Activated CD4-positive, alpha-beta memory T cell treated with anti-CD3 and anti-CD28 coated beads for 36 hours (primary cell): ENCODE data around the gene KCNT2. TPM values are rescaled to one million over a fixed set of nuclear protein-coding genes. Genes with fewer than 3 reads are reported as not detected.

ENCODE experiments used
- CTCF ChIA-PET: fragments of 350-600 bp; sonication (Branson Sonifier 250); formaldehyde crosslinking; loops from one replicate; lab custom pipeline; 2021; ENCODE audit warnings: antibody characterized with exemption, inconsistent platforms; lab: Charles Lee
- POLR2A ChIA-PET: fragments of 350-600 bp; sonication (Branson Sonifier 250); formaldehyde crosslinking; loops from one replicate; lab custom pipeline; 2021; ENCODE audit warnings: antibody characterized with exemption; lab: Charles Lee
- DNase-seq: peaks from one replicate; pipeline ENCODE4 v3.0.0-alpha.2; 2020
- H3K27ac Mint-ChIP-seq: one replicate; pipeline ENCODE4 v1.8.0; 2021; ENCODE audit warnings: mixed read lengths
- H3K27me3 Mint-ChIP-seq: one replicate; pipeline ENCODE4 v1.8.0; 2021; ENCODE audit warnings: mixed read lengths
- H3K36me3 Mint-ChIP-seq: one replicate; pipeline ENCODE4 v1.8.0; 2021; ENCODE audit warnings: mixed read lengths
- H3K4me1 Mint-ChIP-seq: one replicate; pipeline ENCODE4 v1.8.0; 2021; ENCODE audit warnings: low read depth, mixed read lengths
- H3K4me3 Mint-ChIP-seq: one replicate; pipeline ENCODE4 v1.8.0; 2021; ENCODE audit warnings: mild to moderate bottlenecking, mixed read lengths
- H3K9me3 Mint-ChIP-seq: one replicate; pipeline ENCODE4 v1.8.0; 2021; ENCODE audit warnings: mixed read lengths
- intact Hi-C: fragments of 100-400 bp; cut with micrococcal nuclease; formaldehyde crosslinking; loops from one replicate; pipeline ENCODE4 v1.15.1; 2023
- total RNA-seq, 2 experiments: library from RNA; stranded (reverse); gene quantifications; one replicate each; pipeline ENCODE4 v1.2.3, GENCODE V29; 2021

KCNT2 gene
- total RNA-seq, 2 experiments from 2014 or later = not detected

GRCh38 chr1:196317535-196318522, 290.4 kb downstream of the KCNT2 start:
- no peaks in the 10 kb centered on the region for H3K4me1 Mint-ChIP-seq
- H3K4me3 Mint-ChIP-seq = no peak overlapping the region
- intact Hi-C loops = no loop called here
- ChIA-PET CTCF (no interaction called here), POLR2A (no interaction called here)
- H3K27ac Mint-ChIP-seq = no peak overlapping the region
- H3K27me3 Mint-ChIP-seq = no peaks in the 10 kb centered on the region
- no peaks in the 10 kb centered on the region for H3K36me3 Mint-ChIP-seq
- no peak for DNase-seq
- no peaks in the 10 kb centered on the region for H3K9me3 Mint-ChIP-seq

DNA sequence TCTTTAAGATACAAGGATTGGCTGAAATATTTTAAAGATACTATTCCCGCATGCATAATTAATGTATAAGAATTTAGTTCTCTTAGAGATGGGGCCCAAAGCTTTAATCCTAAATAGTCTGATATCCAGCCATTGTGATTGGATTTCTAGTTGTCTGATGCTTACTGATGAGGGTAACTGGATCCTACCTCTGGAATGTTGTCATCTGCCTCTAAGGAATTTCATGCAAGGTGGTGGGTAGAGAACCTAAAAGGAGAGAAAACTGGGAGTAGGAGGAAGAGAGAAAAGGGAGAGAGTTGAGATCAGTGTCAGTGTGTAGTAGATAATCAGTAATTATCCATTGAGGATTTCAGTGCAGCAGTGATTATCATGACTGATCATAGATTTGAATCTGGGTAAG, 295.5 kb downstream of the KCNT2 start:
- Mint-ChIP-seq H3K36me3 (no peaks in the 10 kb centered on the region), H3K4me3 (no peak overlapping the region), H3K27ac (no peak overlapping the region), H3K4me1 (no peaks in the 10 kb centered on the region), H3K27me3 (no peaks in the 10 kb centered on the region), H3K9me3 (no peaks in the 10 kb centered on the region)
- DNase-seq = no peak
- ChIA-PET POLR2A (no interaction called here), CTCF (no interaction called here)
- intact Hi-C loops = no loop called here

DNA sequence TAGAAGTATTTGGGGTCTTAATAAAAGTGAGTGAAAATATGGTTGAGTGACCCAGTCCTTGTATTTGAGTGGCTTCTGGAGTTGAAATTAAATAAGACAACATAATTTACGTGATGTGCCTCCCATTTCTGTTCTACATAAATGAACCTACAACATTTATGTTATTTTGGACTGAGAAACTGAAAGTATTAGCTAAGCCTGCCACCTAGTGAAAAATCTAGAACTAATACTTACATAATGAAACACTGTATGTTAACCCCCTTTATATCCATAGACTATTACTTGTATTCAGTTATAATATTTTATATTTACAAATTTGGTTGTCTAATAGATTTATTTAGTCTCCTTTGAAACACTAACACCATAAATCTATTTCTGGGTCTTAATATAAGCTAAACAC, 298.9 kb downstream of the KCNT2 start:
- H3K4me3 Mint-ChIP-seq = no peak overlapping the region
- H3K36me3 Mint-ChIP-seq = no peaks in the 10 kb centered on the region
- no peaks in the 10 kb centered on the region for H3K27me3 Mint-ChIP-seq
- H3K27ac Mint-ChIP-seq = no peak overlapping the region
- POLR2A ChIA-PET = no interaction called here
- intact Hi-C loops = no loop called here
- no peaks in the 10 kb centered on the region for H3K4me1 Mint-ChIP-seq
- no peaks in the 10 kb centered on the region for H3K9me3 Mint-ChIP-seq
- CTCF ChIA-PET = interaction anchor here (0.8 to 0.9 kb wide), 2 partner anchors 159 to 161 kb away, joined by 3 read pairs; no protein-coding TSS in a partner anchor
- DNase-seq = no peak

DNA sequence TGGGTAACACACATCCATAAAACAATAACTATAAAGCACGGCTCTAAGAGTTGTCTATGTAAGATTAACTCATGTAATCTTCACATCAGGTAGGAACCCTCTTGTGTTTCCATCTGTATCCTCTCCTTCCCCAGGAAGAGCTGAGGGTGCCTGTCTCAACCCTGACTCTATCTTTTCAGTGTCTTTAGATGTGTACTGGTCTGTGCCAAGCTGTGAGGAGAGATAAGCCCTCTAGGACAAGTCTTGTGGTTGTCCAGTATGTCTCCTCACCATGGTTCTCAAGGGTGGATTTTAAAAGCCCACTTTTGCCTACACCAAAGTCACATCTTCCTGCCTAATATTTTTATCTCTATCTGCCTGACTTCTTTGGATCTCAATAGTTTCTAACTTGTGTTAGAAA, 300.1 kb downstream of the KCNT2 start:
- no peaks in the 10 kb centered on the region for H3K4me1 Mint-ChIP-seq
- no peaks in the 10 kb centered on the region for H3K9me3 Mint-ChIP-seq
- no peak for DNase-seq
- H3K4me3 Mint-ChIP-seq = no peak overlapping the region
- ChIA-PET CTCF (no interaction called here), POLR2A (no interaction called here)
- intact Hi-C loops = no loop called here
- H3K27me3 Mint-ChIP-seq = no peaks in the 10 kb centered on the region
- H3K36me3 Mint-ChIP-seq = no peaks in the 10 kb centered on the region
- no peak overlapping the region for H3K27ac Mint-ChIP-seq

DNA sequence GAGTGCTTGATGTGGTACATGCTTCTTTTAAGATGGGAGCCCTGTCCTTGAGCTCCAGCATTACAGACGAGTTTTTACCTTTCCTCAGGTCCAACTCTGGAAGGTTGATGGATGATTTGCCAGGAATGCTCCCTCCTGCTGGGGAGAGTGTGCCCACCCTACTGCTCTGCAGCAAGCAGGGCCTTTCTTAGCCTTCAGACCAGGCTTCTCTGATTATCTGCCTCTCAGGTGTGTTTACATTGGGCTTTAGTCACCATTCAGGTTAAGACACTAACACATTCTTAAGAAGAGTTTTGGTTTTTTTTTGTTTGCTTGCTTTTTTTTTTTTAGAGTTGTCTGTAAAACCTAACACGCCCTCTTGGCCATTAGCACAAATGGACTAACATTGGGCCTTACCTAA, 301.8 kb downstream of the KCNT2 start:
- Mint-ChIP-seq H3K4me3 (no peak overlapping the region), H3K4me1 (no peaks in the 10 kb centered on the region), H3K27ac (no peak overlapping the region), H3K27me3 (no peaks in the 10 kb centered on the region), H3K36me3 (no peaks in the 10 kb centered on the region), H3K9me3 (no peaks in the 10 kb centered on the region)
- POLR2A ChIA-PET = no interaction called here
- CTCF ChIA-PET = no interaction called here
- intact Hi-C loops = no loop called here
- no peak for DNase-seq

DNA sequence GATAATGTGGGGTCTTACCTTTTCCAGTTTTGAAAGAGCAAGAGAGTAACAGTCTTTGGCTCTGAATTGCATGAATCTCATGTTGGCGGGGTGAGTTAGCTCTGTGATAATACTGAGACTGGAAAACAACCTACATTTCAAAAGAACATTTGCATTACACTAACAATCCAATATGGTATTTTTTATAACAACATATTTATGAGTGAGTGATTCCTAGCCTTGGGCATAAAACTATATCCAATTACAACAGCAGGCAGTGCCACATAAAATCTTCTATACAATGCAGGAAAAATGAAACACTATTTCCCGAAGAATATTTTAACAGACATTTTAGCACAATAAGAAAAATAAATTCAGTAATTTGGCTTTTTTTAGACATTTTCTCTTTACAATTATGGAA, 303.0 kb downstream of the KCNT2 start:
- CTCF ChIA-PET = no interaction called here
- DNase-seq = no peak
- Mint-ChIP-seq H3K27me3 (no peaks in the 10 kb centered on the region), H3K9me3 (no peaks in the 10 kb centered on the region), H3K4me3 (no peak overlapping the region), H3K36me3 (no peaks in the 10 kb centered on the region), H3K4me1 (no peaks in the 10 kb centered on the region), H3K27ac (no peak overlapping the region)
- POLR2A ChIA-PET = no interaction called here
- intact Hi-C loops = no loop called here

- CTCF ChIA-PET = no interaction called here
- no peak overlapping the region for H3K27ac Mint-ChIP-seq
Observed at GRCh38 chr1:196302981-196303380, 305.3 kb downstream of the KCNT2 start.

DNA sequence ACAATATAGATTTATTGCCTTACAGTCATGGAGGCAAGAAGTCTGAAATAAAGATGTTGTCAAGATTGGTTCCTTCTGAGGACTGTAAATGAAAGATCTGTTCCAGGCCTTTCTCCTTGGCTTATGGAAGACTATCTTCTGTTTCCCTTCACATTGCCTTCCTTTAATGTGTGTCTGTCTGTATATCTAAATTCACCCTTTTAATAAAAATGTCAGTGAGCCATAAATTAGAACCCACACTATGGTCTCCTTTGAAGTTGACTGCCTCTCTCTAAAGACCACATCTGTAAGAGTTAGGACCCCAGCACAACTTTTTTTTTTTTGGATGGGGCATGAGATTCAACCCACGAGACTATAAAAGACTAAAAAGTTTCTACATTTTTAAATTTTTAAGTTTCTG, 305.8 kb downstream of the KCNT2 start:
- Mint-ChIP-seq H3K4me3 (no peak overlapping the region), H3K9me3 (no peaks in the 10 kb centered on the region), H3K4me1 (no peaks in the 10 kb centered on the region), H3K27me3 (no peaks in the 10 kb centered on the region), H3K36me3 (no peaks in the 10 kb centered on the region), H3K27ac (no peak overlapping the region)
- ChIA-PET POLR2A (no interaction called here), CTCF (no interaction called here)
- intact Hi-C loops = no loop called here
- no peak for DNase-seq

More at GRCh38 chr1:196302981-196303380, 305.3 kb downstream of the KCNT2 start:
- Mint-ChIP-seq H3K27me3 (no peaks in the 10 kb centered on the region), H3K36me3 (no peaks in the 10 kb centered on the region), H3K4me1 (no peaks in the 10 kb centered on the region), H3K4me3 (no peak overlapping the region), H3K9me3 (no peaks in the 10 kb centered on the region)
- POLR2A ChIA-PET = no interaction called here
- intact Hi-C loops = no loop called here
- no peak for DNase-seq

DNA sequence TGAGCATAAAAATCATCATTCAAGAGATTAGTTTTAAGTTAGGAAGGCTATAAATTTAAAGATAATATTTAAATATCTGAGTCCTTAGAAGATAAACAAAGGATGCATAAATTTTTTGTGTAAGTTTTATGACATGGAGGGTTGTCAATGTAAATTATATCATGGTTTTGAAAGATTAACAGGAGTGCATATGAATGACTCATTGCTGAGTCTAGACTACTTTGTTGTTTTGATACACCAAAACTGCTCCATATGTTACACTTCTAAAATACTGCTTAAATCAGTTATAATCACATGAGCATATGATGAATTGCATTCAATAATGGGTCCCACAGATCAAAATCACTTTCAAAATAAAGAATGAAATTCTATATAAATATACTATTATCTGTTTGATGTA, 312.5 kb downstream of the KCNT2 start:
- ChIA-PET CTCF (no interaction called here), POLR2A (no interaction called here)
- H3K4me3 Mint-ChIP-seq = no peak overlapping the region
- H3K9me3 Mint-ChIP-seq = no peaks in the 10 kb centered on the region
- no peak for DNase-seq
- H3K36me3 Mint-ChIP-seq = no peaks in the 10 kb centered on the region
- no peaks in the 10 kb centered on the region for H3K27me3 Mint-ChIP-seq
- no peaks in the 10 kb centered on the region for H3K4me1 Mint-ChIP-seq
- intact Hi-C loops = no loop called here
- no peak overlapping the region for H3K27ac Mint-ChIP-seq

DNA sequence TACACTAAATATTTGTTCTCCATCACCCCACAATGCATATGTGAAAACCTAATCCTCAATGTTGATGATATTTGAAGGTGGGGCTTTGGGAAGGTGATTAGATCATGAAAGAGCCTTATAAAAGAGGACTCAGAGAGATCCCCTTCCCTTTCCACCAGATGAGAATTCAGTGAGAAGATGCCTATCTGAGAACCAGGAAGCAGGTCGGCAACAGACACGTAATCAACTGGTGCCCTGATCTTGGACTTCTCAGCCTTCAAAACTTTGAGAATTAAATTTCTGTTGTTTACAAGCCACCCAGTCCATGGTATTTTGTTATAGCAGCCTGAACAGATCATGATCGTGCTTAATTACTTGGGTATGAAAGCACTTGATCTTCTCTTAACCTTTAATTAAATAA, 329.4 kb downstream of the KCNT2 start:
- H3K27ac Mint-ChIP-seq = no peak overlapping the region
- no peaks in the 10 kb centered on the region for H3K36me3 Mint-ChIP-seq
- H3K4me3 Mint-ChIP-seq = no peak overlapping the region
- intact Hi-C loops = no loop called here
- H3K9me3 Mint-ChIP-seq = no peaks in the 10 kb centered on the region
- DNase-seq = no peak
- POLR2A ChIA-PET = no interaction called here
- H3K27me3 Mint-ChIP-seq = no peaks in the 10 kb centered on the region
- CTCF ChIA-PET = no interaction called here
- H3K4me1 Mint-ChIP-seq = no peaks in the 10 kb centered on the region

DNA sequence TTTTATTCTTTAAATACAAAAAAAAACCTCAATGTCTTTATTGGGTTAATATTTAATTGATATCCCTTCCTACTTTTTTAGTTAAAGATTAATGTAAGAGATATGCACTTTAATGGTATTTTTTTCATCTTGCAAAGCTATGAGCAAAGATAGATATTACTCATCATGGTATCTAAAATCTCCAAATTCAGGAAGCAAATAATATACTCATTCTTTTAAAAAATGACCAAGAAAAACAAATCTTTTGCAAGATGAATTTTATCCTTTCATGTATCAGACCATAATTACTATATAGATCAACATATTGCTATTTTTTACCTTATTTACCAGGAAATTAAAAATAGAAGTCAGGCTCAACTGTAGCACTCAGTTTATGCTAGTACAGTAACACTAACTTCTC, 330.4 kb downstream of the KCNT2 start:
- H3K27ac Mint-ChIP-seq = no peak overlapping the region
- H3K9me3 Mint-ChIP-seq = no peaks in the 10 kb centered on the region
- DNase-seq = no peak
- H3K36me3 Mint-ChIP-seq = no peaks in the 10 kb centered on the region
- ChIA-PET POLR2A (no interaction called here), CTCF (no interaction called here)
- no peak overlapping the region for H3K4me3 Mint-ChIP-seq
- no peaks in the 10 kb centered on the region for H3K27me3 Mint-ChIP-seq
- H3K4me1 Mint-ChIP-seq = no peaks in the 10 kb centered on the region
- intact Hi-C loops = no loop called here

- Mint-ChIP-seq H3K27me3 (no peaks in the 10 kb centered on the region), H3K4me1 (no peaks in the 10 kb centered on the region), H3K36me3 (no peaks in the 10 kb centered on the region), H3K9me3 (no peaks in the 10 kb centered on the region), H3K27ac (no peak overlapping the region), H3K4me3 (no peak overlapping the region)
- DNase-seq = no peak
- CTCF ChIA-PET = no interaction called here
- POLR2A ChIA-PET = no interaction called here
- intact Hi-C loops = no loop called here
Observed at GRCh38 chr1:196271212-196271947, 336.9 kb downstream of the KCNT2 start.
